ENCODE data around the gene CFAP57.

CFAP57 gene

GRCh38 chr1:43220905-43221778, 49.0 kb downstream of the CFAP57 start:
- no peak for TF ChIP-seq EZH2phosphoT487 (conservative IDR thresholded peaks at IDR 0.05; ENCODE audit: low read length)
- Histone ChIP-seq H3K4me2 (ENCODE audit: low read depth, low read length, poor library complexity, severe bottlenecking) (no peak overlapping the region), H3K36me3 (ENCODE audit: low read length) (no peaks in the 10 kb centered on the region)

GRCh38 chr1:43221797-43222196, 49.7 kb downstream of the CFAP57 start:
- Histone ChIP-seq H3K4me3 (ENCODE audit: insufficient read depth, low read length, poor library complexity, severe bottlenecking) (no peak overlapping the region), H3K27me3 (ENCODE audit: low read length) (no peaks in the 10 kb centered on the region), H3K36me3 (ENCODE audit: low read length) (no peaks in the 10 kb centered on the region), H4K20me1 (ENCODE audit: low read depth, low read length) (no peaks in the 10 kb centered on the region), H3K9ac (ENCODE audit: low read length) (no peak overlapping the region), H3K27ac (ENCODE audit: low read depth, low read length) (no peak overlapping the region), H3K9me2 (replicated peaks; ENCODE audit: insufficient read depth, low read length) (no peaks in the 10 kb centered on the region), H3F3A (ENCODE audit: insufficient read depth) (no peaks in the 10 kb centered on the region), H2AFZ (ENCODE audit: low read depth, low read length, severe bottlenecking) (no peak overlapping the region), H3K9me3 (ENCODE audit: insufficient read depth, low read length) (no peaks in the 10 kb centered on the region), H3K4me2 (ENCODE audit: low read depth, low read length, poor library complexity, severe bottlenecking) (no peak overlapping the region), H3K79me2 (ENCODE audit: insufficient read depth, low read length) (no peaks in the 10 kb centered on the region)
- TF ChIP-seq CTCF (IDR thresholded peaks at IDR 0.05; ENCODE audit: insufficient read depth, low read length, poor library complexity, severe bottlenecking) (no peak), EZH2phosphoT487 (conservative IDR thresholded peaks at IDR 0.05; ENCODE audit: low read length) (no peak)

More at GRCh38 chr1:43220905-43221778, 49.0 kb downstream of the CFAP57 start:
- Histone ChIP-seq H3K9me2 (replicated peaks; ENCODE audit: insufficient read depth, low read length) (no peaks in the 10 kb centered on the region), H3K79me2 (ENCODE audit: insufficient read depth, low read length) (no peaks in the 10 kb centered on the region), H3K27ac (ENCODE audit: low read depth, low read length) (no peak overlapping the region), H3K9me3 (ENCODE audit: insufficient read depth, low read length) (no peaks in the 10 kb centered on the region), H3K4me3 (ENCODE audit: insufficient read depth, low read length, poor library complexity, severe bottlenecking) (no peak overlapping the region), H4K20me1 (ENCODE audit: low read depth, low read length) (no peaks in the 10 kb centered on the region), H2AFZ (ENCODE audit: low read depth, low read length, severe bottlenecking) (no peak overlapping the region), H3K9ac (ENCODE audit: low read length) (no peak overlapping the region), H3K27me3 (ENCODE audit: low read length) (no peaks in the 10 kb centered on the region), H3F3A (ENCODE audit: insufficient read depth) (no peaks in the 10 kb centered on the region)

- Histone ChIP-seq H3K9ac (ENCODE audit: low read length) (no peak overlapping the region), H3F3A (ENCODE audit: insufficient read depth) (no peaks in the 10 kb centered on the region), H3K9me2 (replicated peaks; ENCODE audit: insufficient read depth, low read length) (no peaks in the 10 kb centered on the region), H3K79me2 (ENCODE audit: insufficient read depth, low read length) (no peaks in the 10 kb centered on the region), H3K4me3 (ENCODE audit: insufficient read depth, low read length, poor library complexity, severe bottlenecking) (no peak overlapping the region), H3K36me3 (ENCODE audit: low read length) (no peaks in the 10 kb centered on the region), H3K4me2 (ENCODE audit: low read depth, low read length, poor library complexity, severe bottlenecking) (no peak overlapping the region), H3K27ac (ENCODE audit: low read depth, low read length) (no peak overlapping the region), H2AFZ (ENCODE audit: low read depth, low read length, severe bottlenecking) (no peak overlapping the region), H3K27me3 (ENCODE audit: low read length) (no peaks in the 10 kb centered on the region), H4K20me1 (ENCODE audit: low read depth, low read length) (no peaks in the 10 kb centered on the region), H3K9me3 (ENCODE audit: insufficient read depth, low read length) (no peaks in the 10 kb centered on the region)
- no peak for TF ChIP-seq CTCF (IDR thresholded peaks at IDR 0.05; ENCODE audit: insufficient read depth, low read length, poor library complexity, severe bottlenecking)
- TF ChIP-seq EZH2phosphoT487 (conservative IDR thresholded peaks at IDR 0.05; ENCODE audit: low read length): no peak
Measured at GRCh38 chr1:43222879-43223278, 50.7 kb downstream of the CFAP57 start.

- no peak overlapping the region for H3K27ac ChIP-seq (ENCODE audit: low read depth, low read length)
- no peaks in the 10 kb centered on the region for H3K9me3 ChIP-seq (ENCODE audit: insufficient read depth, low read length)
- H3K79me2 ChIP-seq (ENCODE audit: insufficient read depth, low read length): no peaks in the 10 kb centered on the region
- H3K9me2 ChIP-seq (replicated peaks; ENCODE audit: insufficient read depth, low read length): no peaks in the 10 kb centered on the region
- TF ChIP-seq EZH2phosphoT487 (conservative IDR thresholded peaks at IDR 0.05; ENCODE audit: low read length) (no peak), CTCF (IDR thresholded peaks at IDR 0.05; ENCODE audit: insufficient read depth, low read length, poor library complexity, severe bottlenecking) (no peak)
- no peak overlapping the region for H2AFZ ChIP-seq (ENCODE audit: low read depth, low read length, severe bottlenecking)
- H3K27me3 ChIP-seq (ENCODE audit: low read length): no peaks in the 10 kb centered on the region
- no peak overlapping the region for H3K4me2 ChIP-seq (ENCODE audit: low read depth, low read length, poor library complexity, severe bottlenecking)
- no peak overlapping the region for H3K4me3 ChIP-seq (ENCODE audit: insufficient read depth, low read length, poor library complexity, severe bottlenecking)
- no peaks in the 10 kb centered on the region for H3F3A ChIP-seq (ENCODE audit: insufficient read depth)
- H3K36me3 ChIP-seq (ENCODE audit: low read length): no peaks in the 10 kb centered on the region
- H3K9ac ChIP-seq (ENCODE audit: low read length): no peak overlapping the region
- no peaks in the 10 kb centered on the region for H4K20me1 ChIP-seq (ENCODE audit: low read depth, low read length)
Measured at GRCh38 chr1:43225168-43225567, 53.0 kb downstream of the CFAP57 start.
